ENCODE data around the gene FAM3A.

FAM3A gene

DNA sequence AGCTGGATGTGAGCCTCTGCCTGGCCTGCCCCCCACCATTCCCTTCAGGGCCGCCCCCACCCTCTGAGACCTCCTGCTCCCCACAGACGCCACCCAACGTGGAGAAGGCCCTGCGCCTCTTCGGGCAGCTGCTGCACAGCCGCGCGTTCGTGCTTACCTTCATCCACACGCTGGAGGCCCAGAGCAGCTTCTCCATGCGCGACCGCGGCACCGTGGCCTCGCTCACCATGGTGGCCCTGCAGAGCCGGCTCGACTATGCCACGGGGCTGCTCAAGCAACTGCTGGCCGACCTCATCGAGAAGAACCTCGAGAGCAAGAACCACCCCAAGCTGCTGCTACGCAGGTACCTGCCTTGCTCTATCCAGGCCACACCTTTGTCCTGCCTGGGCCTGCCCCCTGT, 47.8 kb downstream of the FAM3A start:
- H3K27me3 Mint-ChIP-seq, result no peaks in the 10 kb centered on the region
- H3K9me3 Mint-ChIP-seq, result no peaks in the 10 kb centered on the region
- no peaks in the 10 kb centered on the region for H3K4me1 Mint-ChIP-seq
- no peak overlapping the region for H3K4me3 Mint-ChIP-seq
- H3K36me3 Mint-ChIP-seq, result peaks cover 26% of the 10 kb centered on the region
- no peak for ATAC-seq
- no peak overlapping the region for H3K27ac Mint-ChIP-seq

DNA sequence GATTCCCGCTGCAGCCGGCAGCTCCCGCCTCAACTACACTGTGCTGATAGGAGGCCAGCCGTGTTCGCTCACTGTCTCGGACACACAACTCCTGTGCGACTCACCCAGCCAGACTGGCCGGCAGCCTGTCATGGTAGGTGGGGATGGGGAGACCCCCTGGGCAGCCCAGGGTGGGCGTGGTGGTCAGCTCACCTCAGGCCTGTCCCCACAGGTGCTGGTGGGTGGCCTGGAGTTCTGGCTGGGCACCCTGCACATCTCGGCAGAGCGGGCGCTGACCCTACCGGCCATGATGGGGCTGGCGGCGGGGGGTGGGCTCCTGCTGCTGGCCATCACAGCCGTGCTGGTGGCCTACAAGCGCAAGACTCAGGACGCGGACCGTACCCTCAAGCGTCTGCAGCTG, 48.5 kb downstream of the FAM3A start:
- Mint-ChIP-seq H3K27me3 (no peaks in the 10 kb centered on the region), H3K9me3 (no peaks in the 10 kb centered on the region), H3K4me1 (no peaks in the 10 kb centered on the region), H3K4me3 (no peak overlapping the region), H3K36me3 (peaks cover 21% of the 10 kb centered on the region), H3K27ac (no peak overlapping the region)
- no peak for ATAC-seq

DNA sequence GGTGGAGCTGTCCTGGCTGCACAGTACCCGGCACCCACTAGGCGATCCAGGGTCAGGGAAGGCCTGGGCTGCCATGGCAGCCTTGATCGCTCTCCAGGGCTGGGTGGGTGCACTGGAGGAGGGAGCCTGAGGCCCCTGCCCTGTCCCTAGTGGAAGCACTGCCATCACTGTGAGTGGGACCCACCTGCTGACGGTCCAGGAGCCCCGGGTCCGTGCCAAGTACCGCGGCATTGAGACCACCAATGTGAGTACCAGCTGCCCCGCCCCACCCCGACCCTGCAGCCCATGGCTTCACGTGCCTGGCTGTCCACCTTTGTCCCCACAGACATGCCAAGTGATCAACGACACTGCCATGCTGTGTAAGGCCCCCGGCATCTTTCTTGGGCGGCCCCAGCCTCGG, 49.1 kb downstream of the FAM3A start:
- H3K27ac Mint-ChIP-seq, result no peak overlapping the region
- peaks cover 1% of the 10 kb centered on the region for H3K4me1 Mint-ChIP-seq
- no peak overlapping the region for H3K4me3 Mint-ChIP-seq
- no peaks in the 10 kb centered on the region for H3K27me3 Mint-ChIP-seq
- no peaks in the 10 kb centered on the region for H3K9me3 Mint-ChIP-seq
- peaks cover 18% of the 10 kb centered on the region for H3K36me3 Mint-ChIP-seq
- ATAC-seq, result no peak

DNA sequence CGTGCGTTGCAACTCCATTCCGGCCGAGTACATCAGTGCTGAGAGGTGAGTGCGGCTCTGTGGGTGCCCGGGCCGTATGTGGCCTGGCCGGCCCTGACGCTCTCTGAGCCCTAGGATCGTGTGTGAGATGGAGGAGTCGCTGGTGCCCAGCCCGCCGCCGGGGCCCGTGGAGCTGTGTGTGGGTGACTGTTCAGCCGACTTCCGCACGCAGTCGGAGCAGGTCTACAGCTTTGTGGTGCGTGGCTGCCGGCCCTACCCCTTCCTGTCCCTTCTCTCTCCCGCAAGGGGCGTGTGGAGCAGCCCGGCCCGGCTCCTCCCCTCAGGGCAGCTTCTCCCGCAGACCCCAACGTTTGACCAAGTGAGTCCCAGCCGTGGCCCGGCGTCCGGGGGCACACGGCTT, 50.0 kb downstream of the FAM3A start:
- ATAC-seq, result no peak
- no peaks in the 10 kb centered on the region for H3K9me3 Mint-ChIP-seq
- no peaks in the 10 kb centered on the region for H3K27me3 Mint-ChIP-seq
- H3K4me1 Mint-ChIP-seq, result peaks cover 7% of the 10 kb centered on the region
- peaks cover 23% of the 10 kb centered on the region for H3K36me3 Mint-ChIP-seq
- no peak overlapping the region for H3K27ac Mint-ChIP-seq
- no peak overlapping the region for H3K4me3 Mint-ChIP-seq

DNA sequence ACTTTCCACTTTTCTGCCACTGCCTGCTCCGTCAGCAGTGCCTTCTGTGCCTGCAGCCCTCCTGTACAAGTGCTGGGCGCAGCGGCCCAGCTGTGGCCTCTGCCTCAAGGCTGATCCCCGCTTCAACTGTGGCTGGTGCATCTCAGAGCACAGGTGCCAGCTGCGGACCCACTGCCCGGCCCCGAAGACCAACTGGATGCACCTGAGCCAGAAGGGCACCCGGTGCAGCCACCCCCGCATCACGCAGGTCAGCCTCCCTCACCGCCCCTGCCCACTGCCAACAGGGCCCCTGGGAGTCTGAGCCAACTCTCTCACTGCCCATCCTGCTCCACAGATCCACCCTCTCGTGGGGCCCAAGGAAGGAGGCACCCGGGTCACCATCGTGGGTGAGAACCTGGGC, 50.4 kb downstream of the FAM3A start:
- ATAC-seq, result no peak
- Mint-ChIP-seq H3K36me3 (peaks cover 22% of the 10 kb centered on the region), H3K27me3 (no peaks in the 10 kb centered on the region)

DNA sequence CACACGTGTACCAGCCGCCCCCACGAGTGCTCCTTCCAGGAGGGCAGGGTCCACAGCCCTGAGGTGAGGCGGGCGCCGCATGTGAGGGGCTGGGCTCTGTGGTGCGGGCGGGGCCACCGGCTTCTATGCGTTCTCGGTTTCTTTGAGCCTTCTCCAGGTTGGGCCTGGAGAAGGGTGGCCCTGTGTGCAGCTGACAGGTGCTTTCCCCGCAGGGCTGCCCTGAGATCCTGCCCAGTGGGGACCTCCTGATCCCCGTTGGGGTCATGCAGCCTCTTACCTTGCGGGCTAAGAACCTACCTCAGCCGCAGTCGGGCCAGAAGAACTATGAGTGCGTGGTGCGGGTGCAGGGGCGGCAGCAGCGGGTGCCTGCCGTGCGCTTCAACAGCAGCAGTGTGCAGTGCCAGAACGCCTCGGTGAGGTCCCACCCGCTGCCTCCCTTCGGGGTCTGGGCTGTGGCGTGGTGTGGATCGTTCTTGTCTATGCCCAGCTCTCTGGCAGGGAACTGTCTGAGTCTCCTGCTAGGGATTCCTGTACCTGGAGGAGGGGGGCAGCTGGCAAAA, 51.1 kb downstream of the FAM3A start:
- Mint-ChIP-seq H3K4me1 (peaks cover 12% of the 10 kb centered on the region), H3K4me3 (no peak overlapping the region), H3K27ac (no peak overlapping the region), H3K9me3 (no peaks in the 10 kb centered on the region), H3K27me3 (no peaks in the 10 kb centered on the region), H3K36me3 (peaks cover 15% of the 10 kb centered on the region)
- ATAC-seq, result no peak

More for the DNA sequence above, 50.4 kb downstream of the FAM3A start:
- H3K27ac Mint-ChIP-seq, result no peak overlapping the region
- H3K4me3 Mint-ChIP-seq, result no peak overlapping the region
- H3K9me3 Mint-ChIP-seq, result no peaks in the 10 kb centered on the region
- peaks cover 7% of the 10 kb centered on the region for H3K4me1 Mint-ChIP-seq

DNA sequence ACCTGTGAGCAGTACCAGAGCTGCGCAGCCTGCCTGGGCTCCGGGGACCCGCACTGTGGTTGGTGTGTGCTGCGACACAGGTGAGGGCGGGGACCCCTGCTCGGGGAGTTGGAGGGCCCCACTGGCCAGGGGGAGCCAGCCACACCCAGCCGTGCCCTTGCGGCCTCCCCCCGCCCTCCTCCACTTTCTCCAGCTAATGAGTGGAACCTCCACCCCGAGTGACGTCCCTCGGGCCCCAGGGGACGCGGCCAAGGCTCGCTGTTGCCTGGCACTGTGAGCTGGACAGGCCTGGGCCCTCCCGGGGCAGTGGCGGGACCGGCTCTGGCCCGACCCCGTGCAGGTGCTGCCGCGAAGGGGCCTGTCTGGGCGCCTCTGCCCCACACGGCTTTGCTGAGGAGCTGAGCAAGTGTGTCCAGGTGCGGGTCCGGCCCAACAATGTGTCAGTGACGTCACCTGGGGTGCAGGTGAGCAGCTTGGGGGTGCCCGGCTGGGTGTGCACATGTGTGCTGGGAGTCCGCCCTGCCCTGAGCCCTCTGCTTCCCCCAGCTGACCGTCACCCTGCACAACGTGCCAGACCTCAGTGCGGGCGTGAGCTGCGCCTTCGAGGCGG, 52.3 kb downstream of the FAM3A start:
- H3K27me3 Mint-ChIP-seq, result no peaks in the 10 kb centered on the region
- no peaks in the 10 kb centered on the region for H3K9me3 Mint-ChIP-seq
- no peak for ATAC-seq
- peaks cover 12% of the 10 kb centered on the region for H3K36me3 Mint-ChIP-seq
- peaks cover 13% of the 10 kb centered on the region for H3K4me1 Mint-ChIP-seq
- no peak overlapping the region for H3K4me3 Mint-ChIP-seq
- H3K27ac Mint-ChIP-seq, result no peak overlapping the region

DNA sequence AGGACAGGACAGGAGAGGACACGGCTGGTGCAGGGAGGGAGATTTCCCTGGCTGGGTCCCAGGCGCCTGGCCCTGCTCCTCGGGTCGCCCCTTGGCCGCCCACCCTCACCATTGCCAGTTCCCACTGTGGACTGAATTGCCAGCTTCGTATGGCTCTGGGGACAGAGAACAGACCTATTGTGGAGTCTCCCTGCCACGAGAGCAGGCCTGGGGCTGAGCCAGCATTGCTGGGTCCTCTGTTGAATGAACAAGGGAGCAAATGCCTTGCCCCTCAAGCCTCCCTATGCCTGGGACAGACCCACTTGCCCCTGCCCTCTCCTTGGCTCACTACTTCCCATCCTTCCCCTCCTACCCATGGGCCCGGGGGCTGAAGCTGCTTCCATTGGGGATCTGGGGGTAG, 53.6 kb downstream of the FAM3A start:
- no peaks in the 10 kb centered on the region for H3K9me3 Mint-ChIP-seq
- H3K4me1 Mint-ChIP-seq, result peaks cover 16% of the 10 kb centered on the region
- no peak for ATAC-seq
- H3K27ac Mint-ChIP-seq, result no peak overlapping the region
- no peak overlapping the region for H3K4me3 Mint-ChIP-seq
- no peaks in the 10 kb centered on the region for H3K27me3 Mint-ChIP-seq
- peaks cover 12% of the 10 kb centered on the region for H3K36me3 Mint-ChIP-seq

DNA sequence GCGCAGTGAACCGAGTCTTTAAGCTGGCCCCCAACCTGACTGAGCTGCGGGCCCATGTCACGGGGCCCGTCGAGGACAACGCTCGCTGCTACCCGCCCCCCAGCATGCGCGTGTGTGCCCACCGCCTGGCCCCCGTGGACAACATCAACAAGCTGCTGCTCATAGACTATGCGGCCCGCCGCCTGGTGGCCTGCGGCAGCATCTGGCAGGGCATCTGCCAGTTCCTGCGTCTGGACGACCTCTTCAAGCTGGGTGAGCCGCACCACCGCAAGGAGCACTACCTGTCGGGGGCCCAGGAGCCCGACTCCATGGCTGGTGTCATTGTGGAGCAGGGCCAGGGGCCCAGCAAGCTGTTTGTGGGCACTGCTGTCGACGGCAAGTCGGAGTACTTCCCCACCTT, 55.7 kb downstream of the FAM3A start:
- Mint-ChIP-seq H3K36me3 (peaks cover 12% of the 10 kb centered on the region), H3K9me3 (no peaks in the 10 kb centered on the region), H3K4me3 (peak overlapping the region; percentile 67), H3K27me3 (no peaks in the 10 kb centered on the region), H3K4me1 (peaks cover 19% of the 10 kb centered on the region), H3K27ac (no peak overlapping the region)
- no peak for ATAC-seq

DNA sequence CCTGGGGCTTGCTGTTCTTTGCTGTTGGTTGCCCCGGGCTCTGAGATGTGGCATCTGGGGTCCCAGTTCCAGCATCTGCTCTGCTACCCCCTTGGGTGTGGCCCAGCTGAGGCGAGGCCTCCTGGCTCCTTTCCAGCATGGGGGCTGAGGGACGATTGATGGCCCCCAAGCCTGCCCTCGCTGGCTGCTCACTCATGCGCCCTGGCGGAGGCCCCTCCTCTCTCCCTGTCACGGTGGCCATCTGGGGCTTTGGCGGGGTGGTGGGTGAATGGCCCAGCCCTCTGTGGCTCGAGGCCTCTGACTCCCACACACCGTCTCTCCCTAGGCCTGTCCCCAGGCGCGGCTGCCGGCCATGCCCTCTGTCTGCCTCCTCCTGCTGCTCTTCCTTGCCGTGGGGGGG, 56.2 kb downstream of the FAM3A start:
- Mint-ChIP-seq H3K27me3 (no peaks in the 10 kb centered on the region), H3K36me3 (peaks cover 12% of the 10 kb centered on the region), H3K27ac (no peak overlapping the region), H3K4me1 (peaks cover 19% of the 10 kb centered on the region), H3K4me3 (peak overlapping the region; percentile 67), H3K9me3 (no peaks in the 10 kb centered on the region)
- ATAC-seq, result no peak

DNA sequence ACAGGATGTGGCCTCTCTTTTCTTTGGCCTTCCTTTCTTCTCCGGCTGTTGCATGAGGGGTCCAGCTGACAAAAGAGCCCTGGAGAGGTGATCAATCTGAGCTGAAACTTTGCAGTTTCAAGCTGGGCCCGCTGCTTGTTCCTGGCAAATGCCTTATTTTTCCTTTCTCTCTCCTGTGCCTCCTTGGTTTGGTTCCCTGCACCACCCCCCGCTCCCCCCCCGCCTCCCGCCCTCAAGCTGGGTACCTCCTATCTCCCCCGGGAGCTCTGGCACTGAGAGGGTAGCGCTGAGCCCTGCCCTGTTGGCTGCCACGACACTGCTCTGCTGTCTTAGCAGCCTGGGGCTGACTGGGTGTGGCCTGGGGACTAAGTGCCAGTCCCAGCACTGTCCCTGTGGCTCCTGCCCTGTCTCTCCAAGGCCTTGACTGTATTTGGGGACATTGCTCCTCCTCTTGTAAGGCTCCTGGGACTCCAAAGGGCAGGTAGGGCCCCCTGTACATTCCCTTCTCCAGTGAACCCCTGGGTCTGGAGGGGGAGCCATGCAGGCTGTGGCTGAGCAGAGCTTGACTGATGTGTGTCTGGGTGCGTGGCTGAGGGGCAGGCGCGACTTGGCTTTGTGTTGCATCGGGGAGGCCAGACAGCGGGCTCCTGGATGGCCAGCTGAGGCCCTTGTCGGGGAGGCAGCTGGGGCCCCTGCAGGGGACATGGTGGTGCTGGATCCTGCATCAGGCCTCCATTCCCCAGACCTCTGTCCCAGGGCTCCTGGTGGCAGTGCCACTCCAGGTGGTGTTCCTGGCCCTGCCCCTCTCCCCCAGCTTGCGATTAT, 56.9 kb downstream of the FAM3A start:
- no peaks in the 10 kb centered on the region for H3K27me3 Mint-ChIP-seq
- peaks cover 15% of the 10 kb centered on the region for H3K36me3 Mint-ChIP-seq
- H3K4me3 Mint-ChIP-seq, result peak overlapping the region; percentile 85
- peaks cover 19% of the 10 kb centered on the region for H3K4me1 Mint-ChIP-seq
- peak overlapping the region; percentile 48 for H3K27ac Mint-ChIP-seq
- H3K9me3 Mint-ChIP-seq, result no peaks in the 10 kb centered on the region
- peak; percentile 63 for ATAC-seq

DNA sequence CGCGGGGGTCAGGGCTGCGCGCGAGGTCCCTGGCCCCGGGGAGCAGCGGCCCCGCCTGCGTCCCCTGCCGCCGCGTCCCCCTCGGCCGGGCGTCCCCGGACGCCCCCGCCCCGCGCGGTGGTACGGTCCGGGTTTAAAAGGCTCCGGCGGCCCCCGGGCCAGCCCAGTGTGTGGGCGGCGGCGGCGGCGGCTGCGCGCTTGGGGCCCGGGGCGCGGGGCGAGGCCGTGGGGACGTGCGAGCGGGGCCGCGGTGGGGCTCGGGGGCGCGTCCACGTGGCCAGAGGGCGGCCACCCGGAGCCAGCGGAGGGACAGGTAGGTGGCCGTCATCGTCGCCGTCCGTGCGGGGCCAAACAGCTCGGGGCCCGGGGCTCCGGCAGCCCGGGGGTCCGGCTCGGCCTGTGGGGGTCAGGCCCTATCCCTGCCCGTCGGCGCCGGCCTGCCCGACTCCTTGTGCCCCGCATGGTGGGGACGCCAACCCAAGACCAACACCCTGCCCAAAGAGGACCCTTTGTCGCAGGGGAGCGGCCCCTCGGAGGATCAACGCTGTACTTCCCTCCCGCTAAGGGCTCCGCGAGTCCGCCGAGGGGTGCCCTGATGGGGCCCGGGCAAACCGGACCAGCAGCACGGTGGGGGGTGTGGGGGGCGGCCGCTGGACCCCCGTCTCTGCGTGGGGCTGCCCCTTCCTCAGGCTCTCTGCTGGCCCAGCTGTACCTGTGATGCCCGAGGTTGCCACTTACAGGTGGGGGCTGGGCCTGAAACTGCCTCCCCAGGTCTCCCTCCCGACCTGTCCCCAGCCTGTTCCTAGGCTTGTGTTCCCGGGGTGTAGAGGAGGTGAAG, 57.7 kb downstream of the FAM3A start, which contains the start of gene PLXNA3:
PLXNA3 (plus strand) TSS at position 166 of the 838 bp plus-strand sequence. CDS start 1,903 bp downstream, outside the sequence.
- Mint-ChIP-seq H3K27me3 (no peaks in the 10 kb centered on the region), H3K9me3 (no peaks in the 10 kb centered on the region), H3K4me1 (peaks cover 19% of the 10 kb centered on the region), H3K36me3 (peaks cover 16% of the 10 kb centered on the region), H3K4me3 (peak within 1 kb of the TSS; percentile 97), H3K27ac (peak within 1 kb of the TSS; percentile 95)
- peak; percentile 87 for ATAC-seq

DNA sequence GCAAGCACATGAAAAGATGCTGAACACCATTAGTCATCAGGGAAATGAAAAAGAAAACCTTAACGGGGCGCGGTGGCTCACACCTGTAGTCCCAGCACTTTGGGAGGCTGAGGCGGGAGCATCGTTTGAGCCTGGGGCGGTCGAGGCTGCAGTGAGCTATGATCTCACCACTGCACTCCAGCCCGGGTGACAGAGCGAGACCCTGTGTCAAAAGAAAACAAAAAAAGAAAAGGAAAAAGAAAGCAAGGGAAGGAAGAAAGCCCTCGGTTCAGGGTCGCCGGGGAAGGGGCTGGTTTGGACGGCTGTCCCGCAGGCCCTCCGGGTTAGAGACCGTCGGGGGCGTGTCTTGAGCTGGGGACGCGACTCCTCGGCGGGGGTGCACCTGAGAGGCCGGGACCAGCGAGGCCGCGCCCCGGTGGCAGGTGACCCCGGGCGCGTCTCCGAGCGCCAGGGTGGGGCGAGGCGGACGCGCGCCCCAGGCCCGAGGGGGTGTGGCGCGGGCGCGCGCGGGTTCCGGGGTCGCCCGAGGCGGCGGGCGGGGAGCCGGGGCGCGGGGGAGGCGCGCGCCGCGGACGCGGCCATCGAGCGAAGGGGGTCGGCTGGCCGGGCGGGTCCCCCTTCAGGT, 58.4 kb downstream of the FAM3A start:
- no peaks in the 10 kb centered on the region for H3K27me3 Mint-ChIP-seq
- H3K4me1 Mint-ChIP-seq, result peaks cover 19% of the 10 kb centered on the region
- H3K4me3 Mint-ChIP-seq, result peak overlapping the region; percentile 97
- peaks cover 16% of the 10 kb centered on the region for H3K36me3 Mint-ChIP-seq
- peak overlapping the region; percentile 95 for H3K27ac Mint-ChIP-seq
- peak; percentile 88 for ATAC-seq
- no peaks in the 10 kb centered on the region for H3K9me3 Mint-ChIP-seq

Data from stimulated activated memory B cell treated with anti-CD40 and anti-IgM and Interleukin-4, amounts not matched to agents 10 μg/mL and 1 μg/mL and 100 μg/mL, for 72 hours (primary cell).